ENCODE results near the gene EPHA4. TPM values are rescaled to one million over a fixed set of nuclear protein-coding genes. Genes with fewer than 3 reads are reported as not detected.

EPHA4 gene
- total RNA-seq, 1 donor from 2014 or later = 11.9 TPM

GRCh38 chr2:221392228-221392881 is 179.7 kb downstream of the EPHA4 start:
- intact Hi-C loops (cut with DNase I) = no loop called here
- ATAC-seq (ENCODE audit: poor library complexity) (no peak), DNase-seq (no peak)

- DNase-seq = no peak
- intact Hi-C loops (cut with DNase I) = no loop called here
- no peak for ATAC-seq (ENCODE audit: poor library complexity)
Measured at GRCh38 chr2:221390878-221391277, 181.2 kb downstream of the EPHA4 start.

GRCh38 chr2:221389904-221390303 is 182.2 kb downstream of the EPHA4 start:
- DNase-seq (no peak), ATAC-seq (ENCODE audit: poor library complexity) (no peak)
- intact Hi-C loops (cut with DNase I) = no loop called here

GRCh38 chr2:221389421-221389820 is 182.7 kb downstream of the EPHA4 start:
- intact Hi-C loops (cut with DNase I) = no loop called here
- no peak for DNase-seq
- ATAC-seq (ENCODE audit: poor library complexity) = no peak

GRCh38 chr2:221388891-221389290 is 183.2 kb downstream of the EPHA4 start:
- no peak for ATAC-seq (ENCODE audit: poor library complexity)
- intact Hi-C loops (cut with DNase I) = no loop called here
- DNase-seq = no peak

GRCh38 chr2:221385716-221386115 is 186.4 kb downstream of the EPHA4 start:
- intact Hi-C loops (cut with DNase I) = no loop called here
- DNase-seq = no peak
- no peak for ATAC-seq (ENCODE audit: poor library complexity)

- no peak for DNase-seq
- no peak for ATAC-seq (ENCODE audit: poor library complexity)
- intact Hi-C loops (cut with DNase I) = no loop called here
Measured at GRCh38 chr2:221381928-221382488, 190.1 kb downstream of the EPHA4 start.

- ATAC-seq (ENCODE audit: poor library complexity) (no peak), DNase-seq (no peak)
- intact Hi-C loops (cut with DNase I) = no loop called here
Measured at GRCh38 chr2:221380686-221381085, 191.4 kb downstream of the EPHA4 start.

GRCh38 chr2:221380062-221380461 is 192.0 kb downstream of the EPHA4 start:
- no peak for DNase-seq
- intact Hi-C loops (cut with DNase I) = no loop called here
- ATAC-seq (ENCODE audit: poor library complexity) = no peak

- DNase-seq = no peak
- intact Hi-C loops (cut with DNase I) = no loop called here
- no peak for ATAC-seq (ENCODE audit: poor library complexity)
Measured at GRCh38 chr2:221377597-221377996, 194.5 kb downstream of the EPHA4 start.

GRCh38 chr2:221377066-221377465 is 195.0 kb downstream of the EPHA4 start:
- intact Hi-C loops (cut with DNase I) = no loop called here
- DNase-seq (no peak), ATAC-seq (ENCODE audit: poor library complexity) (no peak)

- DNase-seq = no peak
- intact Hi-C loops (cut with DNase I) = no loop called here
- no peak for ATAC-seq (ENCODE audit: poor library complexity)
Measured at GRCh38 chr2:221374234-221374633, 197.9 kb downstream of the EPHA4 start.

- no peak for DNase-seq
- intact Hi-C loops (cut with DNase I) = no loop called here
- no peak for ATAC-seq (ENCODE audit: poor library complexity)
Measured at GRCh38 chr2:221372907-221373306, 199.2 kb downstream of the EPHA4 start.

GRCh38 chr2:221372159-221372884 is 199.8 kb downstream of the EPHA4 start:
- ATAC-seq (ENCODE audit: poor library complexity) (no peak), DNase-seq (no peak)
- intact Hi-C loops (cut with DNase I) = no loop called here

GRCh38 chr2:221371347-221371746 is 200.8 kb downstream of the EPHA4 start:
- no peak for ATAC-seq (ENCODE audit: poor library complexity)
- intact Hi-C loops (cut with DNase I) = no loop called here
- no peak for DNase-seq

- intact Hi-C loops (cut with DNase I) = no loop called here
- ATAC-seq (ENCODE audit: poor library complexity) (no peak), DNase-seq (no peak)
Measured at GRCh38 chr2:221370857-221371211, 201.3 kb downstream of the EPHA4 start.

- ATAC-seq (ENCODE audit: poor library complexity) = peak; percentile 22
- intact Hi-C loops (cut with DNase I) = no loop called here
- DNase-seq = no peak
Measured at GRCh38 chr2:221370076-221370856, 201.8 kb downstream of the EPHA4 start.
